Heart right ventricle (tissue), 16 donors: ENCODE measurements around the gene SCCPDH. TPM values are rescaled to one million over a fixed set of nuclear protein-coding genes. Genes with fewer than 3 reads are reported as not detected.
A peak's percentile ranks its signal among the peaks of the same experiment; 100 is the strongest.

Experiments used
- ATAC-seq, 8 donors: fragments of 200-7000 bp; cut with Tn5 transposase; one replicate each; pipeline ENCODE4 v1.9.1; 2020; ENCODE audit warnings: mild to moderate bottlenecking in 8 of 8, moderate library complexity in 8 of 8, moderate number of reproducible peaks in 1 of 8
- DNase-seq, 2 donors: peaks; one replicate each; pipeline ENCODE4 v3.0.0-alpha.2; 2020
- H3K27ac ChIP-seq, 10 donors: fragments of 200-600 bp; sonication (generic) in 2 of 10; one replicate each; pipeline versions ENCODE4 v1.5.0 to v1.8.0; 2020 to 2022; ENCODE audit warnings: mild to moderate bottlenecking in 3 of 10
- H3K27me3 ChIP-seq, 7 donors: fragments of 200-600 bp; one replicate each; pipeline ENCODE4 v1.8.0; 2021 to 2022; ENCODE audit warnings: mild to moderate bottlenecking in 2 of 7
- H3K36me3 ChIP-seq, 9 donors: fragments of 200-600 bp; sonication (generic) in 1 of 9; one replicate each; pipeline versions ENCODE4 v1.5.0 to v1.8.0; 2020 to 2022; ENCODE audit warnings: mild to moderate bottlenecking in 2 of 9
- H3K4me1 ChIP-seq, 9 donors: fragments of 200-600 bp; sonication (generic) in 1 of 9; one replicate each; pipeline versions ENCODE4 v1.5.0 to v1.8.0; 2020 to 2022; ENCODE audit warnings: mild to moderate bottlenecking in 4 of 9
- H3K4me3 ChIP-seq, 10 donors: fragments of 200-600 bp; sonication (generic) in 2 of 10; one replicate each; pipeline versions ENCODE4 v1.5.0 to v1.8.0; 2020 to 2022; ENCODE audit warnings: mild to moderate bottlenecking in 7 of 10, moderate library complexity in 2 of 10
- H3K9me3 ChIP-seq, 11 donors: fragments of 200-600 bp in 10 of 11; sonication (generic) in 2 of 11; one replicate each; pipeline versions ENCODE4 v1.5.0 to v1.8.0; 2013 to 2022; ENCODE audit warnings: mild to moderate bottlenecking in 2 of 11, control low read depth in 1 of 11, moderate library complexity in 1 of 11
- WGBS, 2 donors: extraction: QIAGEN DNeasy Blood & Tissue Kit; methylation state at CpG; one replicate each; pipeline ENCODE4 v1.1.7; 2013; ENCODE audit warnings: inconsistent platforms in 1 of 2; 5-methylcytosine and 5-hydroxymethylcytosine counted together
- intact Hi-C, 10 donors: fragments of 100-400 bp; cut with DNase I; formaldehyde crosslinking; loops; one replicate each; pipeline versions ENCODE4 v1.11.1 to v1.14.2; 2022
- polyA plus RNA-seq, 2 donors: library from polyadenylated mRNA; stranded (reverse); fragments of 200-250 nt; gene quantifications; one replicate each; pipeline ENCODE4 v1.2.3, GENCODE V29; 2013
- total RNA-seq, 10 donors: library from RNA; stranded (reverse); fragmentation: NEBNext Ultra II Directional in 3 of 10; extraction: Animal tissue kit (Norgen Biotek cat#: 25700) in 3 of 10; gene quantifications; one replicate each; pipeline versions ENCODE4 v1.2.1 to v1.2.4, GENCODE V29; 2021 to 2023
- TF ChIP-seq, protein P1 (sequence below), 9 donors: fragments of 200-600 bp; sonication (generic) in 2 of 9; IDR thresholded peaks; one replicate each; pipeline versions ENCODE4 v1.5.0 to v1.8.0; 2021 to 2022; ENCODE audit warnings: antibody characterized with exemption in 9 of 9, mild to moderate bottlenecking in 5 of 9, moderate library complexity in 1 of 9
- donor health status: Arrhythmogenic right ventricular cardiomyopathy.
- donor health status: ischemic (EF 13 %, LVEDD 7.1; RV severe dilation, severe dysfunction).
- donor health status: healthy with polysubstance abuse.
- donor health status: DM: no; HTN: yes; CAD: no.
- donor health status: DM: no; HTN: no; CAD: no.
- donor health status: ischemic (EF 25% LVEDD 6.9; RV normal size, moderate dysfunction).
- donor health status: ischemic (EF 25% LVEDD 5.7; RV mildly dilated, moderate dysfunction).
- donor health status: healthy.
- donor health status: DM: yes; HTN: yes; CAD: no.
- donor health status: Ischemic cardiomyopathy.
- donor health status: ischemic (EF 35%, LVEDD 5.7; RV mildly dilated, moderate dysfunction).
- donor health status: nonischemic (EF 11% LVEDD 7.7; RV severe dilation, severe dysfunction).
- donor health status: DM: yes; HTN: yes; CAD: no.
- donor health status: PGD.
- donor health status: ischemic (EF 29% LVEDD 5.4; RV normal size, mild dysfunction).
- donor health status: nonischemic (EF 23%, LVEDD 6.1; RV moderate dilation, normal function).

The SCCPDH gene
- total and polyA plus RNA-seq, 12 donors: 9.9 to 37.5 (median 30.8) TPM

DNA sequence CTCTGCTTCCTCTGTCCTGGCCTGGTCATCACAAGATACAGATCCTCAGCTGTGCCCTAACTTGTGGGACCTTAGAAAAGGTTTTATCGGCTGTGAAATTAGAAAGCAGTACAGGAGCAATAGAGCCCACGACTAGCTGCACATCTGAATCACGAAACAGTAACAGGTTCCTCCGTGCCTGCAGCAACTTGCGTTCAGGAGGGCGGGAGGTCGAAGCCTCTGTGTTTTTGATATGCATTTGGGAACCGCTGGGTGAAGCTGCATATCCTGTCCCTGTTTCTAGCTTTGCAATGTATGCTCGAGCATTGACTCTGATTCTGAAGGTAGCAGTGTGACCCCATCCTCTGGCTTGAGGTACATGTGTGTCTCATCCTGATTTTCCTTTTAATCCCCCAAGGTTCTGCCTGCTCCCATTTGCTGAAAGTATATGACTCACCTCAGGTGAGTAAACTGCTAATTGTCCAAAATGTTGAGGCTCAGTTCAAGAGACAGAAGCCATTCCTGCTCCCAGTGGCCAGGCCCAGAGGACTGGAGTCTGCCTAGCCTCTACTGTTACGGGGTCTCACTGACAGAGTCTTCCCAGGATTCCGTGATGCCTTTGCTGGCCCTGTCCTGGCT, 44.3 kb downstream of the SCCPDH start:
- no peaks in the 10 kb centered on the region for H3K27me3 ChIP-seq
- WGBS, 2 donors: 84 to 93% methylated on average over 11 of the region's 11 CpGs
- no peak overlapping the region for H3K4me3 ChIP-seq
- DNase-seq (no peak), ATAC-seq (peak in 4 of 8 donors; percentile 3 to 42 (median 27))
- H3K27ac ChIP-seq: peak overlapping the region in 3 of 10 donors; percentile 27 to 61 (median 49)
- no peaks in the 10 kb centered on the region for H3K9me3 ChIP-seq
- peaks cover 0 to 4% (median 0%) of the 10 kb centered on the region in 9 donors for H3K4me1 ChIP-seq
- intact Hi-C loops: no loop called here
- TF ChIP-seq, protein P1, sequence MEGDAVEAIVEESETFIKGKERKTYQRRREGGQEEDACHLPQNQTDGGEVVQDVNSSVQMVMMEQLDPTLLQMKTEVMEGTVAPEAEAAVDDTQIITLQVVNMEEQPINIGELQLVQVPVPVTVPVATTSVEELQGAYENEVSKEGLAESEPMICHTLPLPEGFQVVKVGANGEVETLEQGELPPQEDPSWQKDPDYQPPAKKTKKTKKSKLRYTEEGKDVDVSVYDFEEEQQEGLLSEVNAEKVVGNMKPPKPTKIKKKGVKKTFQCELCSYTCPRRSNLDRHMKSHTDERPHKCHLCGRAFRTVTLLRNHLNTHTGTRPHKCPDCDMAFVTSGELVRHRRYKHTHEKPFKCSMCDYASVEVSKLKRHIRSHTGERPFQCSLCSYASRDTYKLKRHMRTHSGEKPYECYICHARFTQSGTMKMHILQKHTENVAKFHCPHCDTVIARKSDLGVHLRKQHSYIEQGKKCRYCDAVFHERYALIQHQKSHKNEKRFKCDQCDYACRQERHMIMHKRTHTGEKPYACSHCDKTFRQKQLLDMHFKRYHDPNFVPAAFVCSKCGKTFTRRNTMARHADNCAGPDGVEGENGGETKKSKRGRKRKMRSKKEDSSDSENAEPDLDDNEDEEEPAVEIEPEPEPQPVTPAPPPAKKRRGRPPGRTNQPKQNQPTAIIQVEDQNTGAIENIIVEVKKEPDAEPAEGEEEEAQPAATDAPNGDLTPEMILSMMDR (IDR thresholded peaks at IDR 0.05): no peak
- H3K36me3 ChIP-seq: peaks cover 0 to 90% (median 13%) of the 10 kb centered on the region in 9 donors

DNA sequence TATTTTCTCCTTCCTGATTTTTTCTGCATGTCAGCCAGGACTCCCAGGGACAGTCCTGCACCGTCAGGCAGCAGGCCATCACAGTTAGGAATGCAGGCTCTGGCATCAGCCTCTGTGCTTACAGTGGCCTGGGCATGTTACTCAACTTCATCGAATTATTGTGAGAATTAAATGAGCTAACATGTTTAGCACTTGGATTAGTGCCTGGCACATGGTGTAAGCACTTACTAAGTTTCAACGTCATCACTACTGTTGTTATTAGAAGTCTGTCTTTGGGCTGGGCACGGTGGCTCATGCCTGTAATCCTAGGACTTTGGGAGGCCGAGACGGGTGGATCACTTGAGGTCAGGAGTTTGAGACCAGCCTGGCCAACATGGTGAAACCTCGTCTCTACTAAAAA, 45.1 kb downstream of the SCCPDH start:
- DNase-seq (no peak), ATAC-seq (peak; percentile 72 to 95 (median 86))
- intact Hi-C loops: no loop called here
- Histone ChIP-seq H3K36me3 (peaks cover 0 to 84% (median 9%) of the 10 kb centered on the region in 9 donors), H3K27ac (peak overlapping the region in 4 of 10 donors; percentile 27 to 61 (median 42)), H3K9me3 (no peaks in the 10 kb centered on the region), H3K4me3 (no peak overlapping the region), H3K4me1 (peaks cover 0 to 4% (median 0%) of the 10 kb centered on the region in 9 donors), H3K27me3 (no peaks in the 10 kb centered on the region)
- 59 to 67% methylated on average over 7 of the region's 7 CpGs for WGBS, 2 donors
- TF ChIP-seq, protein P1 (IDR thresholded peaks at IDR 0.05): no peak

DNA sequence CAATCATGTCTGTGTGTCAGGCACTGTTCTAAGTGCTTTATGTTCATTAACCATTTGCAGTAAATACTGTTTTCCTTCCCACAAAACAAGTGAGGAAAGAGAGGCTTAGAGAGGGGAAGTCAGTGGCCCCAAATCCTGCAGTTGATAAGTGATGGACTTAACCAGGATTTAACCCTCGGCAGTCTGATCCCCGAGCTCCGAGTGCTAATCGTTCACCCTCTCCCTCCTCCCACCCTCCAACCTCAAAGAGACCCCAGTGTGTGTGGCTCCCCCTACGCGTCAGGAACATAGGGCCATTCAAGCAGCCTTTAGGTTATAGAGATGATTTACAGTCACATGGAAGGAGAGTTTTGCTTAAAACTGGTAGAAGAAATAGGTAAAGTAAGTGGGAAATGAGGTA, 47.2 kb downstream of the SCCPDH start:
- H3K9me3 ChIP-seq: no peaks in the 10 kb centered on the region
- no peak overlapping the region for H3K27ac ChIP-seq
- no peak for DNase-seq
- TF ChIP-seq, protein P1 (IDR thresholded peaks at IDR 0.05): no peak
- H3K4me1 ChIP-seq: peaks cover 0 to 4% (median 0%) of the 10 kb centered on the region in 9 donors
- H3K36me3 ChIP-seq: peaks cover 0 to 85% (median 12%) of the 10 kb centered on the region in 9 donors
- no peaks in the 10 kb centered on the region for H3K27me3 ChIP-seq
- 89 to 91% methylated on average over 6 of the region's 6 CpGs for WGBS, 2 donors
- H3K4me3 ChIP-seq: no peak overlapping the region
- no peak for ATAC-seq
- intact Hi-C loops: no loop called here

DNA sequence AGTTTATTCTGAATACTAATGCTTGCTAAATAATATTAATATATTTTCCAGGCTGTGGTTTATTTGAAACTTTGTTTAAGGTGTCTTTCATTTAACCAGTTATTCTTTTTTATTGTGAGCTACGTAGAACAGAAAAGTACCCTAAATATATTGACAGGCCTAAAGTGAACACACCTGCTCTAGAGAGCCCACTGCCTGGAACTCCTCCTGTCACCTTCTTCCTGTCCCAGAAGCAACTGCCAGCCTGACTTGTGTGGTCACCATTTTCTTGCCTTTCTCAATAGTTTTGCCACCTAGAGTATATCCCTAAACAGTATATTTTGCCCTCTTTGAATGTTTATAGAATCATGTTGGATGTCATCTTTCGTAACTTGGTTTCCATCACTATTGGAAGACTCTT, 48.5 kb downstream of the SCCPDH start:
- WGBS, 2 donors: 74 to 94% methylated on average over 2 of the region's 2 CpGs
- ATAC-seq: no peak
- Histone ChIP-seq H3K9me3 (no peaks in the 10 kb centered on the region), H3K36me3 (peaks cover 0 to 85% (median 12%) of the 10 kb centered on the region in 9 donors), H3K27ac (no peak overlapping the region), H3K4me3 (no peak overlapping the region), H3K27me3 (no peaks in the 10 kb centered on the region), H3K4me1 (peaks cover 0 to 4% (median 0%) of the 10 kb centered on the region in 9 donors)
- TF ChIP-seq, protein P1 (IDR thresholded peaks at IDR 0.05): no peak
- no peak for DNase-seq
- intact Hi-C loops: no loop called here
